ENCODE measurements around the gene KCNIP3.

The KCNIP3 gene

DNA sequence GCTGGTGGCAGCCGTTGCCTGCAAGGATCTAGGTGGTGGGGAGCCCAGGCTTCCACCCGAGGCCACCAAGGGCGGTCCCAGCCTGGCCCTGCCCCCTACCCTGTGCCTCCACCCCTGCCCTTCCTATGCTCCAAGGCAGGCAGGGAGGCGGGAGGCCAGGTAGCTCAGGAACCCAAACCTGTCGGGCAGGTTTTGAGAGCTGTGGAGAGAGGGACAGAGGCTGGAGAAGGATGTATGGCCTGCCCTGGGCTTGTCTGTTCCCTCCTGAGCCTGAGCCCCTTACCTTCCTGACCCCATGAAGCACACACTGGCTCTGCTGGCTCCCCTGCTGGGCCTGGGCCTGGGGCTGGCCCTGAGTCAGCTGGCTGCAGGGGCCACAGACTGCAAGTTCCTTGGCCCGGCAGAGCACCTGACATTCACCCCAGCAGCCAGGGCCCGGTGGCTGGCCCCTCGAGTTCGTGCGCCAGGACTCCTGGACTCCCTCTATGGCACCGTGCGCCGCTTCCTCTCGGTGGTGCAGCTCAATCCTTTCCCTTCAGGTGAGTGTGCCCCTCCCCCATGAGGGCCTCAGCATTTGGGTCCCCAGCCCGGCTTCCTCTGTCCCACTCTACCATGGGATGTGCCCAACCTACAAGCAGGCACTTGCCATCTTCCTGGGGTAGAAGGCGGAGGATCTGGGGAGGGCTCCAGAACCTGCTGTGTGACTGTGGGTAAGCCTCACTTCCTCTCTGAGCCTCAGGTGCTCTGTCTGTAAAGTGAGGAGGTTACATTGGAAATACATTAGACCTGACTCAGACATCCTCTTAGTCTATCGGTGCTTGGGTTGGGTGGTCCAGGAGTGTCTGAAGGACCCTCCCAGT, 22.6 kb upstream of the KCNIP3 start, which contains the start of gene PROM2:
Gene PROM2 (plus strand): TSS at position 159 of the 860 bp plus-strand sequence. CDS start 137 bp downstream, at position 296.
- ChIA-PET CTCF (no interaction called here), POLR2A (no interaction called here)
- no peak for DNase-seq (ENCODE audit: extremely low spot score)
- TF ChIP-seq LEF1 (IDR thresholded peaks at IDR 0.05; ENCODE audit: borderline replicate concordance) (no peak), FOXM1 (IDR thresholded peaks at IDR 0.05; ENCODE audit: borderline replicate concordance) (no peak), HDGF (IDR thresholded peaks at IDR 0.05; ENCODE audit: borderline replicate concordance) (no peak), FOXA1 (IDR thresholded peaks at IDR 0.05) (no peak), ZNF384 (IDR thresholded peaks at IDR 0.05) (no peak), TARDBP (IDR thresholded peaks at IDR 0.05) (no peak), FOXK2 (IDR thresholded peaks at IDR 0.05) (no peak), CTBP1 (IDR thresholded peaks at IDR 0.05; ENCODE audit: borderline replicate concordance) (no peak), BHLHE40 (IDR thresholded peaks at IDR 0.05; ENCODE audit: borderline replicate concordance) (no peak), SP1 (IDR thresholded peaks at IDR 0.05) (no peak)

DNA sequence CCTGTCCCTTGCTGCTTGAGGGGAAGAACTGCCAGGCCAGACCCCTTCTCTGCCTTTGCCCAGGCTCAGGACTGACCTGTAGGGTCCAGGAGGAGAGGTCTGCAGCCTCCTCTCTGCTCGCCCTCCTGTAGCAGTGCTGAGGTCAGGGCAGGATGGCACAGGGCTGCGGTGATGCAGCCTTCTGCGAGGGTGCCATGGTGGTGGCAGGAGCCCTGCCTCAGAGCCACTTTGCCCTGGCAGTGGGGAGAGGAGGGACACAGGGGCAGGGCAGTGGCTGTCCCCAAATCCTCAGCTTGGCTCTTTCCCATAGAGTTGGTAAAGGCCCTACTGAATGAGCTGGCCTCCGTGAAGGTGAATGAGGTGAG, 22.0 kb upstream of the KCNIP3 start:
- no peak for DNase-seq (ENCODE audit: extremely low spot score)
- CTCF ChIA-PET = no interaction called here
- no peak for TF ChIP-seq ZNF384 (IDR thresholded peaks at IDR 0.05)
- no peak for TF ChIP-seq FOXK2 (IDR thresholded peaks at IDR 0.05)
- POLR2A ChIA-PET = no interaction called here

DNA sequence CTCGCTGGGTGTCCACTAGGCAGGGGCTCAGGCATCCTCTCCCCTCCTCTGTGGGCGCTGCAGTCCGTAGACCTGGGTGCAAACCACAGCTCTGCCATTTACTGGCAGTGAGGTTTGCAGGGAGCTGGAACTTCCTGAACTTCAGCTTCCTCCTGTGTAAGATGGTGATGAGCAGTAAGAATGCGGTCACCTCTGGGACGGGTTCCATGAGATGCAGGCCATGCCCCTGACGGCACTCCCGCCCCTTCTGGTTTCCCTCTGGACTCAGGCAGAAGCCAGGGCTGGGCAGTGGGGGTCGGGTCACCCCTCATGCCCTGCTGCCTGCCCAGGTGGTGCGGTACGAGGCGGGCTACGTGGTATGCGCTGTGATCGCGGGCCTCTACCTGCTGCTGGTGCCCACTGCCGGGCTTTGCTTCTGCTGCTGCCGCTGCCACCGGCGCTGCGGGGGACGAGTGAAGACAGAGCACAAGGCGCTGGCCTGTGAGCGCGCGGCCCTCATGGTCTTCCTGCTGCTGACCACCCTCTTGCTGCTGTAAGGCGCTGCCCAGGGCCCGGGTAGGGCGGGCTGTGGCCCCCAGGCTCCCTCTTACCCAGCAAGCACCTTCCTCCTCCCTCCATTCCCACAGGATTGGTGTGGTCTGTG, 21.4 kb upstream of the KCNIP3 start:
- no peak for DNase-seq (ENCODE audit: extremely low spot score)
- POLR2A ChIA-PET = no interaction called here
- CTCF ChIA-PET = no interaction called here
- TF ChIP-seq, protein P1, sequence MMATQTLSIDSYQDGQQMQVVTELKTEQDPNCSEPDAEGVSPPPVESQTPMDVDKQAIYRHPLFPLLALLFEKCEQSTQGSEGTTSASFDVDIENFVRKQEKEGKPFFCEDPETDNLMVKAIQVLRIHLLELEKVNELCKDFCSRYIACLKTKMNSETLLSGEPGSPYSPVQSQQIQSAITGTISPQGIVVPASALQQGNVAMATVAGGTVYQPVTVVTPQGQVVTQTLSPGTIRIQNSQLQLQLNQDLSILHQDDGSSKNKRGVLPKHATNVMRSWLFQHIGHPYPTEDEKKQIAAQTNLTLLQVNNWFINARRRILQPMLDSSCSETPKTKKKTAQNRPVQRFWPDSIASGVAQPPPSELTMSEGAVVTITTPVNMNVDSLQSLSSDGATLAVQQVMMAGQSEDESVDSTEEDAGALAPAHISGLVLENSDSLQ (IDR thresholded peaks at IDR 0.05) = no peak
- TF ChIP-seq FOXK2 (IDR thresholded peaks at IDR 0.05) (no peak), ZNF384 (IDR thresholded peaks at IDR 0.05) (no peak), FOXM1 (IDR thresholded peaks at IDR 0.05; ENCODE audit: borderline replicate concordance) (no peak), TARDBP (IDR thresholded peaks at IDR 0.05) (no peak), FOXA1 (IDR thresholded peaks at IDR 0.05) (no peak)

DNA sequence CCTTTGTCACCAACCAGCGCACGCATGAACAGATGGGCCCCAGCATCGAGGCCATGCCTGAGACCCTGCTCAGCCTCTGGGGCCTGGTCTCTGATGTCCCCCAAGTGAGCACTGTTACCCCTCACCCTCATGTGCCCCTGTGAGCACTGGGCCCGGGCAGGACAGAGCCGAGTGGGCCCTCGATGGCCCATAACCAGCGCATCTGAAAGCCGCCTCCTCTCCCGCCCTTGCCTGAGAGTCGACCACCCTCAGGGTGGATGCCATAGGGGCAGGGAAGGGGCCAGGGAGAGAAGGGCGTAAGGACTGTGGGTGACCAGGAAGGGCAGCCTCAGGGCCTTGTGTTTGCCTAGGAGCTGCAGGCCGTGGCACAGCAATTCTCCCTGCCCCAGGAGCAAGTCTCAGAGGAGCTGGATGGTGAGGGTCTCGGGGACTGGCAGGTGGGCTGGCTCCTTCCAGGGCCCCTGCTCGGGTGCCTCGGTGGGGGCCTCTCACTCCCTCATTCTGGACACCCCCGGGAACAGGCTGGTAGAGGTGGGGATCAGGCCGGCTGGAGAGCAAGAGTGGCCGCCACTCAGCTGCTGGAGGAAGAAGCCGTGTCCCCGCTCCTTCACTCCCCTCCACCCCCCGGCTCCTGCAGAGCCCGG, 20.8 kb upstream of the KCNIP3 start:
- TF ChIP-seq SP1 (IDR thresholded peaks at IDR 0.05) (no peak), BHLHE40 (IDR thresholded peaks at IDR 0.05; ENCODE audit: borderline replicate concordance) (no peak), SUZ12 (IDR thresholded peaks at IDR 0.05) (no peak), TARDBP (IDR thresholded peaks at IDR 0.05) (no peak), LEF1 (IDR thresholded peaks at IDR 0.05; ENCODE audit: borderline replicate concordance) (no peak), FOXM1 (IDR thresholded peaks at IDR 0.05; ENCODE audit: borderline replicate concordance) (no peak)
- DNase-seq (ENCODE audit: extremely low spot score) = no peak
- ChIA-PET CTCF (no interaction called here), POLR2A (interaction anchor here (0.8 kb wide), 1 partner anchor 9 kb away, joined by 3 read pairs; no protein-coding TSS in a partner anchor)

DNA sequence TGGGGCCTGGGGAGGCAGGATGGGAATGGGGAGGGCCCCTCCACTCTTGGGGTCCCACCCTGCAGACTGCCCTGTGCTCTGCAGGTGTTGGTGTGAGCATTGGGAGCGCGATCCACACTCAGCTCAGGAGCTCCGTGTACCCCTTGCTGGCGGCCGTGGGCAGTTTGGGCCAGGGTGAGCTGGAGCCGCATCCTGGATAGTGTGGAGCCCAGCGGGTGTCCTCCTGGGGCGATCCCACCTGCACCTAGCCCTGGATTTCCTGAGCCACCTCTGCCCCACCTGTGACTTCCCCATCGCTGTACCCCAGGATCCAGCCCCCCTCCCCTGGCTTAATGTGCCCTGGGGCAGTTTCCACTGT, 20.3 kb upstream of the KCNIP3 start:
- no peak for TF ChIP-seq ELF4 (IDR thresholded peaks at IDR 0.05)
- no peak for TF ChIP-seq FOXA1 (IDR thresholded peaks at IDR 0.05)
- TF ChIP-seq, protein P1 (IDR thresholded peaks at IDR 0.05) = no peak
- no peak for TF ChIP-seq SUZ12 (IDR thresholded peaks at IDR 0.05)
- TF ChIP-seq LEF1 (IDR thresholded peaks at IDR 0.05; ENCODE audit: borderline replicate concordance) = no peak
- no peak for TF ChIP-seq SP1 (IDR thresholded peaks at IDR 0.05)
- no peak for TF ChIP-seq ZNF384 (IDR thresholded peaks at IDR 0.05)
- TF ChIP-seq FOXM1 (IDR thresholded peaks at IDR 0.05; ENCODE audit: borderline replicate concordance) = no peak
- no peak for TF ChIP-seq CTBP1 (IDR thresholded peaks at IDR 0.05; ENCODE audit: borderline replicate concordance)
- no peak for TF ChIP-seq BHLHE40 (IDR thresholded peaks at IDR 0.05; ENCODE audit: borderline replicate concordance)
- no peak for TF ChIP-seq L3MBTL2 (conservative IDR thresholded peaks at IDR 0.05)
- no peak for TF ChIP-seq ARNT (IDR thresholded peaks at IDR 0.05)
- TF ChIP-seq NFRKB (IDR thresholded peaks at IDR 0.05) = no peak
- no peak for TF ChIP-seq FOXK2 (IDR thresholded peaks at IDR 0.05)
- TF ChIP-seq HDGF (IDR thresholded peaks at IDR 0.05; ENCODE audit: borderline replicate concordance) = no peak
- TF ChIP-seq TARDBP (IDR thresholded peaks at IDR 0.05) = no peak
- DNase-seq (ENCODE audit: extremely low spot score) = no peak
- ChIA-PET CTCF (no interaction called here), POLR2A (interaction anchor here (0.8 kb wide), 1 partner anchor 10 kb away, joined by 3 read pairs; no protein-coding TSS in a partner anchor)

DNA sequence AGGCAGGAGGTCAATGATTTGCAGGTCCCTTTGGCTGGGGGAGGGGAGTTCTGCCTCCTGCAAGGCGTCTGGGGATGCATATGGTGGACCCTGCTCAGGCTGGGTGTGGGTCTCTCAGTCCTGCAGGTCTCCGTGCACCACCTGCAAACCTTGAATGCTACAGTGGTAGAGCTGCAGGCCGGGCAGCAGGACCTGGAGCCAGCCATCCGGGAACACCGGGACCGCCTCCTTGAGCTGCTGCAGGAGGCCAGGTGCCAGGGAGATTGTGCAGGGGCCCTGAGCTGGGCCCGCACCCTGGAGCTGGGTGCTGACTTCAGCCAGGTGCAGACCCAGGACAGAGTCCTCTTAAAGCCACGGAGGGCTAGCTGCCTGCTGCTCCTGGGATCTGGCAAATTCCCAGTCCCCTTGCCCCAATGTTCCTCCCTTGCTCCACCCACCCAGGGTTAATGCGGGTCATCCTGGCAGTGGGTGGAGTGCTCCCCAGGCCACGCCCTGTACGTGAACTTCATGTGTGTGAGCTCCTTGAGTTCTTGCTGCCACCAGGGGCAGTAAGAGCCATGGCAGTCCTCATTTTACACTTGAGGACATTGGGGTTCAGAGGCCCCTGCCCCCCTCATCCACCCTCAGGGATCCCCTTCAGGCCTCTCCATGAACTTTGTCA, 19.8 kb upstream of the KCNIP3 start:
- POLR2A ChIA-PET = interaction anchor here (0.8 kb wide), 1 partner anchor 11 kb away, joined by 3 read pairs; no protein-coding TSS in a partner anchor
- peak; percentile 18 for DNase-seq (ENCODE audit: extremely low spot score)
- CTCF ChIA-PET = interaction anchor here (0.8 to 1.0 kb wide), 2 partner anchors 11 to 46 kb away, joined by 3 read pairs; no protein-coding TSS in a partner anchor

More for the DNA sequence above, 19.8 kb upstream of the KCNIP3 start:
- TF ChIP-seq LEF1 (IDR thresholded peaks at IDR 0.05; ENCODE audit: borderline replicate concordance) (no peak), CTBP1 (IDR thresholded peaks at IDR 0.05; ENCODE audit: borderline replicate concordance) (no peak), L3MBTL2 (conservative IDR thresholded peaks at IDR 0.05) (no peak), SP1 (IDR thresholded peaks at IDR 0.05) (no peak), FOXM1 (IDR thresholded peaks at IDR 0.05; ENCODE audit: borderline replicate concordance) (no peak), ARNT (IDR thresholded peaks at IDR 0.05) (no peak), FOXA1 (IDR thresholded peaks at IDR 0.05) (no peak), ZNF384 (IDR thresholded peaks at IDR 0.05) (no peak), ELF4 (IDR thresholded peaks at IDR 0.05) (no peak), TARDBP (IDR thresholded peaks at IDR 0.05) (no peak), NFRKB (IDR thresholded peaks at IDR 0.05) (no peak), FOXK2 (IDR thresholded peaks at IDR 0.05) (no peak)
- TF ChIP-seq, protein P1 (IDR thresholded peaks at IDR 0.05) = no peak
